K562 (cell line): ENCODE measurements around the gene SDHC. TPM values are rescaled to one million over a fixed set of nuclear protein-coding genes. Genes with fewer than 3 reads are reported as not detected.

Experiments
- ATAC-seq: fragments of 200-7000 bp; cut with Tn5 transposase; 3 replicates; pipeline ENCODE4 v1.9.1; 2020; ENCODE audit warnings: moderate library complexity
- BruUV-seq: library from RNA; stranded (reverse); fragments of 400-500 nt; replicated peaks from 2 replicates; lab custom pipeline; 2021; lab: Mats Ljungman, UMichigan
- CTCF ChIA-PET: fragments of 300-600 bp; formaldehyde crosslinking; extraction: SDS; loops from one replicate; lab custom pipeline; 2021; ENCODE audit warnings: low intra/inter-chr PET ratio; lab: Yijun Ruan, JAX
- POLR2A ChIA-PET: fragments of 300-600, 350-650 bp; sonication (Branson Sonifier 250); formaldehyde crosslinking; extraction: SDS; loops from one replicate; lab custom pipeline; 2021; ENCODE audit warnings: antibody characterized with exemption, inconsistent platforms; lab: Yijun Ruan, JAX
- DNase-seq, 4 experiments: peaks; one replicate each; pipeline versions ENCODE4 v3.0.0 to v3.0.0-alpha.2; 2011 to 2018; ENCODE audit warnings: low spot score in 3 of 4, mixed read lengths in 3 of 4; ENCODE audit errors: extremely low read depth in 1 of 4
- FAIRE-seq: peaks from 2 replicates; lab custom pipeline; 2011; peaks lifted over from hg19 to GRCh38; lab: Jason Lieb, UNC
- H2AFZ ChIP-seq: 2 replicates; pipeline ENCODE4 v1.6.0; 2011; ENCODE audit warnings: low read depth, low read length, control low read depth, inconsistent platforms
- H3K27ac ChIP-seq: fragments of 200-600 bp; 3 replicates; pipeline ENCODE4 v1.8.0; 2011; ENCODE audit warnings: low read depth, mild to moderate bottlenecking, control low read depth, inconsistent platforms, low read length, moderate library complexity, mixed read lengths; ENCODE audit errors: extremely low read depth
- H3K27me3 ChIP-seq, 2 experiments: fragments of 300-600 bp in 1 of 2; 2 replicates in 1 of 2; 3 replicates in 1 of 2; pipeline versions ENCODE4 v1.6.0 to v1.8.0; 2011; ENCODE audit warnings: inconsistent platforms in 2 of 2, low read length in 2 of 2, mild to moderate bottlenecking in 1 of 2, mixed read lengths in 1 of 2, moderate library complexity in 1 of 2; ENCODE audit not compliant: control insufficient read depth in 2 of 2, insufficient read depth in 2 of 2
- H3K36me3 ChIP-seq: fragments of 300-600 bp; 3 replicates; pipeline ENCODE4 v1.8.0; 2011; ENCODE audit warnings: mild to moderate bottlenecking, low read length, inconsistent platforms; ENCODE audit not compliant: control insufficient read depth, insufficient read depth
- H3K4me1 ChIP-seq, 2 experiments: fragments of 200-600 bp in 1 of 2; replicated peaks in 1 of 2; 2 replicates in 1 of 2; 3 replicates in 1 of 2; pipeline versions ENCODE4 v1.5.1 to v1.8.0; 2011; ENCODE audit warnings: inconsistent platforms in 2 of 2, low read length in 2 of 2, mild to moderate bottlenecking in 1 of 2, mixed read lengths in 1 of 2, moderate library complexity in 1 of 2; ENCODE audit not compliant: control insufficient read depth in 2 of 2, insufficient read depth in 2 of 2
- H3K4me2 ChIP-seq: 2 replicates; pipeline ENCODE4 v1.6.1; 2011; ENCODE audit warnings: low read length, control low read depth, inconsistent platforms, mixed read lengths; ENCODE audit not compliant: insufficient read depth
- H3K4me3 ChIP-seq: fragments of 200-600 bp; sonication (generic), shearing (Covaris generic); 2 replicates; pipeline ENCODE4 v1.5.1; 2016; ENCODE audit warnings: control low read depth, inconsistent platforms
- H3K79me2 ChIP-seq: fragments of 200-600 bp; 3 replicates; pipeline ENCODE4 v1.8.0; 2011; ENCODE audit warnings: low read length, inconsistent platforms; ENCODE audit not compliant: control insufficient read depth, insufficient read depth
- H3K9ac ChIP-seq, 2 experiments: 2 replicates each; pipeline versions ENCODE4 v1.6.0 to v1.6.1; 2011; ENCODE audit warnings: low read depth in 2 of 2, low read length in 2 of 2, control low read depth in 1 of 2, inconsistent platforms in 1 of 2, mild to moderate bottlenecking in 1 of 2, mixed read lengths in 1 of 2; ENCODE audit not compliant: insufficient read depth in 1 of 2
- H3K9me1 ChIP-seq: one replicate; pipeline ENCODE4 v1.6.0; 2011; ENCODE audit warnings: inconsistent platforms, mild to moderate bottlenecking, low read length, moderate library complexity; ENCODE audit not compliant: control insufficient read depth, insufficient read depth
- H3K9me3 ChIP-seq: replicated peaks from 2 replicates; pipeline ENCODE4 v1.5.1; 2011; ENCODE audit warnings: low read depth, low read length, inconsistent platforms; ENCODE audit not compliant: control insufficient read depth, insufficient read depth
- H4K20me1 ChIP-seq: replicated peaks from 2 replicates; pipeline ENCODE4 v1.6.1; 2011; ENCODE audit warnings: low read length, inconsistent platforms, mixed read lengths; ENCODE audit not compliant: control insufficient read depth, insufficient read depth
- BCOR ChIP-seq: fragments of 450-650 bp; IDR thresholded peaks from 2 replicates; pipeline ENCODE4 v1.6.1; 2016
- CTBP1 ChIP-seq: fragments of 450-650 bp; IDR thresholded peaks from 2 replicates; pipeline ENCODE4 v1.6.1; 2016; ENCODE audit warnings: borderline replicate concordance
- DIDO1 ChIP-seq: fragments of 450-650 bp; IDR thresholded peaks from 2 replicates; pipeline ENCODE4 v1.6.1; 2016; ENCODE audit warnings: low read depth, missing biosample characterization, missing genetic modification characterization
- DNMT1 ChIP-seq: fragments of 450-650 bp; IDR thresholded peaks from 2 replicates; pipeline ENCODE4 v1.6.1; 2016; ENCODE audit warnings: antibody characterized with exemption, mild to moderate bottlenecking
- MCM2 ChIP-seq: fragments of 450-650 bp; IDR thresholded peaks from 2 replicates; pipeline ENCODE4 v1.6.1; 2017; ENCODE audit warnings: low read depth, mild to moderate bottlenecking
- NELFE ChIP-seq: IDR thresholded peaks from 2 replicates; pipeline ENCODE4 v1.6.1; 2011; ENCODE audit warnings: mild to moderate bottlenecking; ENCODE audit not compliant: insufficient read depth, insufficient read length
- SOX6 ChIP-seq: fragments of 450-650 bp; IDR thresholded peaks from 2 replicates; pipeline ENCODE4 v1.6.1; 2014; ENCODE audit warnings: mild to moderate bottlenecking
- TEAD4 ChIP-seq, 2 experiments: sonication (generic) in 1 of 2; formaldehyde crosslinking in 1 of 2; IDR thresholded peaks; 2 replicates each; pipeline versions ENCODE4 v1.6.1 to v1.8.0; 2012 to 2022; ENCODE audit warnings: borderline replicate concordance in 1 of 2, inconsistent platforms in 1 of 2, low read length in 1 of 2, mild to moderate bottlenecking in 1 of 2, missing genetic modification reagents in 1 of 2
- ZNF384 ChIP-seq: IDR thresholded peaks from 2 replicates; pipeline ENCODE4 v1.6.1; 2012; ENCODE audit warnings: low read depth, low read length, improper control_type of control experiment
- ZNF766 ChIP-seq: fragments of 200-800 bp; sonication (Bioruptor generic); conservative IDR thresholded peaks from 2 replicates; pipeline ENCODE4 v1.6.1; 2016; ENCODE audit warnings: missing genetic modification characterization, missing compliant biosample characterization
- WGBS: fragments of 100-300 bp; shearing (Covaris generic); methylation state at CpG from one replicate; pipeline ENCODE4 v1.1.6; 2016; ENCODE audit warnings: low coverage, mixed read lengths; ENCODE audit not compliant: insufficient coverage; ENCODE audit errors: missing lambda C conversion rate; 5-methylcytosine and 5-hydroxymethylcytosine counted together
- in situ Hi-C: fragments of 300-500 bp; cut with MboI; formaldehyde crosslinking; loops from 4 replicates; pipeline ENCODE4 v1.15.0; 2018; ENCODE audit warnings: inconsistent platforms, mixed read lengths
- intact Hi-C: fragments of 100-400 bp; cut with micrococcal nuclease; formaldehyde crosslinking; loops from 2 replicates; pipeline ENCODE4 v1.14.2; 2022
- polyA plus RNA-seq, 8 experiments: library from polyadenylated mRNA; depleted of rRNA in 4 of 8; stranded (reverse) in 5 of 8; unstranded in 3 of 8; fragments of >200 nt; fragmentation: Nextera tagmentation in 2 of 8; fragmentation: Illumina TruSeq in 1 of 8; extraction: Ambion mirVana in 2 of 8; extraction: Trizol in 1 of 8; gene quantifications; 2 replicates each; pipeline versions ENCODE4 v1.2.1 to v1.2.3, GENCODE V29; 2011 to 2014; ENCODE audit warnings: inconsistent platforms in 1 of 8, missing spikeins in 1 of 8
- total RNA-seq, 7 experiments: library from RNA; depleted of rRNA in 6 of 7; stranded (reverse); fragments of >200 nt in 6 of 7; fragmentation: Illumina TruSeq in 2 of 7; extraction: Trizol in 2 of 7; gene quantifications; 2 replicates each; pipeline versions ENCODE4 v1.2.1 to v1.2.3, GENCODE V29; 2011 to 2021; ENCODE audit warnings: low replicate concordance in 1 of 7
- TF ChIP-seq, protein P1 (sequence below): IDR thresholded peaks from 2 replicates; pipeline ENCODE4 v1.6.1; 2014; ENCODE audit warnings: antibody characterized with exemption

SDHC gene
- total and polyA plus RNA-seq, 9 of the 15 experiments (the other 6 are each of a cell fraction or from before 2014, with no cell fraction given), result 7.7 to 309 (median 174) TPM

DNA sequence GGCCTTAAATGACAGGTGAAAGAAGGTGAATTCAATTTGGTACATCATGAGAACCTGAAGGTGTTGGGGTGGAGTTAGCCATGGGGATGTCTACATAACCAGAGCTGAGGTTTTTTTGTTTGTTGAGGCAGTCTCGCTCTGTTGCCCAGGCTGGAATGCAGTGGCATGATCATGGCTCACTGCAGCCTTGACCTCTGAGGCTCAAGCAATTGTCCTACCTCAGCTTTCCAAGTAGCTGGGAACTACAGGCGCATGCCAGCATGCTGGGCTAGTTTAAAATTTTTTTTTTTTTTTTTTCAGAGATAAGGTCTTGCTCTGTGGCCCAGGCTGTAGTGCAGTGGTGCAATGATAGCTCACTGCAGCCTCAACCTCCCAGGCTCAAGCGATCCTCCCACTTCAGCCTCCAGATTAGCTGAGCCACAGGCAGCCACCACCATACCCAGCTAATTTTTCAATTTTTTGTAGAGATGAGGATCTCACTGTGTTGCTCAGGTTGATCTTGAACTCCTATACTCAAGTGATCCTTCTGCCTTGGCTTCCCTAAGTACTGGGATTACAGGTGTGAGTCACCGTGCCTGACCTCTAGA, 2.5 kb upstream of the SDHC start:
- H4K20me1 ChIP-seq, result no peaks in the 10 kb centered on the region
- peaks cover 22 to 38% of the 10 kb centered on the region in 2 experiments for H3K4me1 ChIP-seq
- H2AFZ ChIP-seq, result peak overlapping the region; percentile 40; the same call in 1 of the 2 replicates
- no peak overlapping the region for H3K9ac ChIP-seq
- no peaks in the 10 kb centered on the region for H3K9me3 ChIP-seq
- no peak for FAIRE-seq
- TF ChIP-seq, protein P1, sequence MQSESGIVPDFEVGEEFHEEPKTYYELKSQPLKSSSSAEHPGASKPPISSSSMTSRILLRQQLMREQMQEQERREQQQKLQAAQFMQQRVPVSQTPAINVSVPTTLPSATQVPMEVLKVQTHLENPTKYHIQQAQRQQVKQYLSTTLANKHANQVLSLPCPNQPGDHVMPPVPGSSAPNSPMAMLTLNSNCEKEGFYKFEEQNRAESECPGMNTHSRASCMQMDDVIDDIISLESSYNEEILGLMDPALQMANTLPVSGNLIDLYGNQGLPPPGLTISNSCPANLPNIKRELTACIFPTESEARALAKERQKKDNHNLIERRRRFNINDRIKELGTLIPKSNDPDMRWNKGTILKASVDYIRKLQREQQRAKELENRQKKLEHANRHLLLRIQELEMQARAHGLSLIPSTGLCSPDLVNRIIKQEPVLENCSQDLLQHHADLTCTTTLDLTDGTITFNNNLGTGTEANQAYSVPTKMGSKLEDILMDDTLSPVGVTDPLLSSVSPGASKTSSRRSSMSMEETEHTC, result no peak
- TF ChIP-seq NELFE (no peak), CTBP1 (0 out of 2 replicates have a peak, but pooled peaks have one; percentile 1), BCOR (peak; percentile 39; the same call in 1 of the 2 replicates), ZNF766 (CRISPR knock-in tag) (0 out of 2 replicates have a peak, but pooled peaks have one; percentile 24), DIDO1 (tag) (0 out of 2 replicates have a peak, but pooled peaks have one; percentile 6), TEAD4 (IDR thresholded peaks at IDR 0.05; ENCODE audit: low read length) (peak; percentile 0; the same call in 1 of the 2 replicates), TEAD4 (CRISPR knock-in tag; IDR thresholded peaks at IDR 0.05; ENCODE audit: borderline replicate concordance) (no peak), MCM2 (no peak), ZNF384 (0 out of 2 replicates have a peak, but pooled peaks have one; percentile 36), DNMT1 (no peak), SOX6 (0 out of 2 replicates have a peak, but pooled peaks have one; percentile 2)
- no peak for ATAC-seq
- BruUV-seq, result no TSS peak
- no peaks in the 10 kb centered on the region for H3K9me1 ChIP-seq
- ChIA-PET POLR2A (interaction anchor here (0.6 kb wide), 1 partner anchor 95 kb away, joined by 3 read pairs; no protein-coding TSS in a partner anchor), CTCF (interaction anchor here (0.7 kb wide), 1 partner anchor 475 kb away, joined by 3 read pairs; no protein-coding TSS in a partner anchor)
- DNase-seq, result no peak
- WGBS, result 58% methylated on average over 4 of the region's 4 CpGs
- peaks cover 27% of the 10 kb centered on the region for H3K79me2 ChIP-seq
- no peak overlapping the region; the same call in 1 of the 2 replicates for H3K4me2 ChIP-seq
- no peak overlapping the region for H3K27ac ChIP-seq
- no peaks in the 10 kb centered on the region for H3K36me3 ChIP-seq
- no peak overlapping the region for H3K4me3 ChIP-seq
- intact Hi-C loops, result loop anchor here (10.0 kb wide), 1 partner anchor 133 kb away; no protein-coding TSS in a partner anchor
- no peaks in the 10 kb centered on the region for H3K27me3 ChIP-seq
- in situ Hi-C loops, result no loop called here
